Keratinocyte (primary cell): Measurements from ENCODE around the gene OR8A1.

Experiments
- EZH2 ChIP-seq: IDR thresholded peaks from one replicate; pipeline ENCODE4 v1.6.1; 2012; ENCODE audit warnings: inconsistent platforms, mild to moderate bottlenecking, low read length, moderate library complexity
- TF ChIP-seq, protein P1 (sequence below), 3 experiments: IDR thresholded peaks in 1 of 3; conservative IDR thresholded peaks in 1 of 3; optimal IDR thresholded peaks in 1 of 3; 2 replicates in 2 of 3; 3 replicates in 1 of 3; pipeline versions ENCODE3 to v1.5.1; 2011; ENCODE audit warnings: low read length in 3 of 3, mild to moderate bottlenecking in 3 of 3, moderate library complexity in 2 of 3, control low read depth in 1 of 3, inconsistent platforms in 1 of 3; ENCODE audit not compliant: insufficient read depth in 2 of 3; ENCODE audit errors: extremely low read depth in 1 of 3

DNA sequence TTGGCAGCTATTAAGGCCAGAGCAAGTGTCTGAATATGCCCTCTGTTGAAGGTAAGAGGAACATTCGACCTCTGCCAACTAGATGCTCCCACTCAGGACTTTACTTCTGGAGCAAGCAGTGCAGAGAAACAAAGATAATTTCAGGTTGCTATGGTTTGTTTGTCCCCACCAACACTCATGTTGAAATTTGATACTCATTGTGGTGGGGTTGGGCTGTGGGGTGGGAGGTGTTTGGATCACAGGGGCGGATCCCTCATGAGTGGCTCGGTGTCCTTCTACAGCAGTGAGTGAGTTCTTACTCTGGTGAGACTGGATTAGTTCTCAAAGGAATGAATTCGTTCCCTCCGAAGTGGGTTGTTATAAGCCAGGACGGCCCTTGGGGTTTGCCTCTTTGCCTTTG is 12.0 kb downstream of the OR8A1 start:
- TF ChIP-seq, protein P1, sequence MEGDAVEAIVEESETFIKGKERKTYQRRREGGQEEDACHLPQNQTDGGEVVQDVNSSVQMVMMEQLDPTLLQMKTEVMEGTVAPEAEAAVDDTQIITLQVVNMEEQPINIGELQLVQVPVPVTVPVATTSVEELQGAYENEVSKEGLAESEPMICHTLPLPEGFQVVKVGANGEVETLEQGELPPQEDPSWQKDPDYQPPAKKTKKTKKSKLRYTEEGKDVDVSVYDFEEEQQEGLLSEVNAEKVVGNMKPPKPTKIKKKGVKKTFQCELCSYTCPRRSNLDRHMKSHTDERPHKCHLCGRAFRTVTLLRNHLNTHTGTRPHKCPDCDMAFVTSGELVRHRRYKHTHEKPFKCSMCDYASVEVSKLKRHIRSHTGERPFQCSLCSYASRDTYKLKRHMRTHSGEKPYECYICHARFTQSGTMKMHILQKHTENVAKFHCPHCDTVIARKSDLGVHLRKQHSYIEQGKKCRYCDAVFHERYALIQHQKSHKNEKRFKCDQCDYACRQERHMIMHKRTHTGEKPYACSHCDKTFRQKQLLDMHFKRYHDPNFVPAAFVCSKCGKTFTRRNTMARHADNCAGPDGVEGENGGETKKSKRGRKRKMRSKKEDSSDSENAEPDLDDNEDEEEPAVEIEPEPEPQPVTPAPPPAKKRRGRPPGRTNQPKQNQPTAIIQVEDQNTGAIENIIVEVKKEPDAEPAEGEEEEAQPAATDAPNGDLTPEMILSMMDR (optimal IDR thresholded peaks at IDR 0.05 in 1 of 3, IDR thresholded peaks at IDR 0.05 in 1 of 3, conservative IDR thresholded peaks at IDR 0.05 in 1 of 3; ENCODE audit: extremely low read depth in 1 of 3, insufficient read depth in 2 of 3, low read length in 3 of 3): no peak
- no peak for TF ChIP-seq EZH2
